Gastroesophageal sphincter (tissue), 3 donors: Measurements from ENCODE around the gene ELMO1.

Experiments
- CTCF ChIP-seq, 4 experiments: fragments of 200-600 bp in 2 of 4; fragments of 450-650 bp in 2 of 4; sonication (generic) in 1 of 4; IDR thresholded peaks; one replicate each; pipeline ENCODE4 v1.5.1; 2017 to 2019; ENCODE audit warnings: antibody characterized with exemption in 4 of 4, mild to moderate bottlenecking in 2 of 4, moderate library complexity in 2 of 4
- POLR2A ChIP-seq, 2 donors: fragments of 450-650 bp; IDR thresholded peaks; one replicate each; pipeline ENCODE4 v1.6.1; 2017; ENCODE audit warnings: antibody characterized with exemption in 2 of 2, mild to moderate bottlenecking in 2 of 2, moderate library complexity in 1 of 2

DNA sequence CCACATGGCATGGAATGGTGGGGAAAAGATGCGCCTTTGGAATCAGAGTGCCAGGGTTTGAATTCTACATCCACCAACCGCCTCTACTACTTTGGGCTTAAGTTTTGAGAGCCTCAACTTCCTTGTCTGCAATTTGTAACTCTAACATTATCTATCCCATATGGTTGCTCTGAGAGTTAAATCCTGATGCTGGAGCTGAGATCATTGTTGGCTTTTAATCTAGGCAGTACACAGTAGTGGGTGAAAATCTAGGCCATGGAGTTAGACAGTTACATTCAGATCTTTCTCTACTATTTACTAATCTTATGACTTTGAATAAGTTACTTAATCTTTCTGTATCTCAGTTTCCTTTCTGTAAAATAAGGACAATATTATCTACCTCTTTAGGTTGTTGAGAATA, 574.6 kb downstream of the ELMO1 start:
- TF ChIP-seq CTCF (IDR thresholded peaks at IDR 0.05) (no peak), POLR2A (IDR thresholded peaks at IDR 0.05) (no peak)
